Measurements from ENCODE around the gene MSMP.

MSMP gene

GRCh38 chr9:35754264-35754663, at the start of gene MSMP:
TSS of gene MSMP (minus strand) at chr9:35754276. CDS start at chr9:35754129, 147 bp downstream.
- Histone ChIP-seq H3K4me1 (ENCODE audit: insufficient read depth, low read length) (peaks cover 7% of the 10 kb centered on the region), H3K9ac (ENCODE audit: low read depth, low read length) (no peak within 1 kb of the TSS), H3K36me3 (ENCODE audit: insufficient read depth, low read length) (no peaks in the 10 kb centered on the region; the same call in 1 of the 2 replicates), H3K9me3 (ENCODE audit: control insufficient read depth, insufficient read depth, low read length) (no peaks in the 10 kb centered on the region)

- Histone ChIP-seq H3K36me3 (ENCODE audit: insufficient read depth, low read length) (no peaks in the 10 kb centered on the region), H3K9me3 (ENCODE audit: control insufficient read depth, insufficient read depth, low read length) (no peaks in the 10 kb centered on the region), H3K9ac (ENCODE audit: low read depth, low read length) (no peak overlapping the region), H3K4me1 (ENCODE audit: insufficient read depth, low read length) (peaks cover 9% of the 10 kb centered on the region; the same call in 1 of the 2 replicates)
These were observed 47.5 kb upstream of the MSMP start for GRCh38 chr9:35801328-35802128.

- Histone ChIP-seq H3K36me3 (ENCODE audit: insufficient read depth, low read length) (no peaks in the 10 kb centered on the region), H3K9me3 (ENCODE audit: control insufficient read depth, insufficient read depth, low read length) (no peaks in the 10 kb centered on the region)
These were observed 46.5 kb upstream of the MSMP start for GRCh38 chr9:35800530-35800929.

GRCh38 chr9:35798658-35799374, 44.7 kb upstream of the MSMP start:
- Histone ChIP-seq H3K4me1 (ENCODE audit: insufficient read depth, low read length) (peaks cover 12% of the 10 kb centered on the region; the same call in 1 of the 2 replicates), H3K9ac (ENCODE audit: low read depth, low read length) (no peak overlapping the region), H3K9me3 (ENCODE audit: control insufficient read depth, insufficient read depth, low read length) (no peaks in the 10 kb centered on the region), H3K36me3 (ENCODE audit: insufficient read depth, low read length) (no peaks in the 10 kb centered on the region)

More at GRCh38 chr9:35800530-35800929, 46.5 kb upstream of the MSMP start:
- Histone ChIP-seq H3K9ac (ENCODE audit: low read depth, low read length) (no peak overlapping the region), H3K4me1 (ENCODE audit: insufficient read depth, low read length) (peaks cover 12% of the 10 kb centered on the region; the same call in 1 of the 2 replicates)

- Histone ChIP-seq H3K9me3 (ENCODE audit: control insufficient read depth, insufficient read depth, low read length) (no peaks in the 10 kb centered on the region), H3K9ac (ENCODE audit: low read depth, low read length) (no peak overlapping the region), H3K4me1 (ENCODE audit: insufficient read depth, low read length) (peaks cover 15% of the 10 kb centered on the region)
These were observed 43.4 kb upstream of the MSMP start for GRCh38 chr9:35797311-35798109.

GRCh38 chr9:35795695-35796094, 41.6 kb upstream of the MSMP start:
- Histone ChIP-seq H3K9me3 (ENCODE audit: control insufficient read depth, insufficient read depth, low read length) (no peaks in the 10 kb centered on the region), H3K4me1 (ENCODE audit: insufficient read depth, low read length) (peaks cover 15% of the 10 kb centered on the region), H3K9ac (ENCODE audit: low read depth, low read length) (no peak overlapping the region), H3K36me3 (ENCODE audit: insufficient read depth, low read length) (no peaks in the 10 kb centered on the region)

More at GRCh38 chr9:35797311-35798109, 43.4 kb upstream of the MSMP start:
- no peaks in the 10 kb centered on the region for H3K36me3 ChIP-seq (ENCODE audit: insufficient read depth, low read length)

GRCh38 chr9:35793461-35793860, 39.4 kb upstream of the MSMP start:
- H3K9me3 ChIP-seq (ENCODE audit: control insufficient read depth, insufficient read depth, low read length), result no peaks in the 10 kb centered on the region
- no peaks in the 10 kb centered on the region for H3K36me3 ChIP-seq (ENCODE audit: insufficient read depth, low read length)
- no peak overlapping the region for H3K9ac ChIP-seq (ENCODE audit: low read depth, low read length)
- peaks cover 10% of the 10 kb centered on the region for H3K4me1 ChIP-seq (ENCODE audit: insufficient read depth, low read length)

GRCh38 chr9:35792826-35793225, 38.8 kb upstream of the MSMP start:
- H3K4me1 ChIP-seq (ENCODE audit: insufficient read depth, low read length), result peaks cover 10% of the 10 kb centered on the region
- no peaks in the 10 kb centered on the region for H3K9me3 ChIP-seq (ENCODE audit: control insufficient read depth, insufficient read depth, low read length)

GRCh38 chr9:35792024-35792813, 38.1 kb upstream of the MSMP start:
- Histone ChIP-seq H3K9ac (ENCODE audit: low read depth, low read length) (peak overlapping the region; percentile 9; the same call in 1 of the 2 replicates), H3K36me3 (ENCODE audit: insufficient read depth, low read length) (no peaks in the 10 kb centered on the region), H3K9me3 (ENCODE audit: control insufficient read depth, insufficient read depth, low read length) (no peaks in the 10 kb centered on the region), H3K4me1 (ENCODE audit: insufficient read depth, low read length) (peaks cover 10% of the 10 kb centered on the region)

More at GRCh38 chr9:35792826-35793225, 38.8 kb upstream of the MSMP start:
- no peaks in the 10 kb centered on the region for H3K36me3 ChIP-seq (ENCODE audit: insufficient read depth, low read length)
- H3K9ac ChIP-seq (ENCODE audit: low read depth, low read length), result no peak overlapping the region

- Histone ChIP-seq H3K36me3 (ENCODE audit: insufficient read depth, low read length) (no peaks in the 10 kb centered on the region), H3K9me3 (ENCODE audit: control insufficient read depth, insufficient read depth, low read length) (no peaks in the 10 kb centered on the region), H3K4me1 (ENCODE audit: insufficient read depth, low read length) (peaks cover 5% of the 10 kb centered on the region; the same call in 1 of the 2 replicates), H3K9ac (ENCODE audit: low read depth, low read length) (peak within 1 kb of the TSS; percentile 62)
These were observed 37.3 kb upstream of the MSMP start, which contains the start of gene NPR2 for GRCh38 chr9:35791297-35791921. TSS of gene NPR2 (plus strand) at chr9:35791591. CDS start at chr9:35792409, 818 bp downstream.

GRCh38 chr9:35790385-35791296, 36.6 kb upstream of the MSMP start:
- peak overlapping the region; percentile 38 for H3K9ac ChIP-seq (ENCODE audit: low read depth, low read length)
- peaks cover 4% of the 10 kb centered on the region; the same call in 1 of the 2 replicates for H3K4me1 ChIP-seq (ENCODE audit: insufficient read depth, low read length)
- no peaks in the 10 kb centered on the region for H3K36me3 ChIP-seq (ENCODE audit: insufficient read depth, low read length)
- H3K9me3 ChIP-seq (ENCODE audit: control insufficient read depth, insufficient read depth, low read length), result no peaks in the 10 kb centered on the region

- H3K9me3 ChIP-seq (ENCODE audit: control insufficient read depth, insufficient read depth, low read length), result no peaks in the 10 kb centered on the region; the same call in 1 of the 2 replicates
- H3K9ac ChIP-seq (ENCODE audit: low read depth, low read length), result no peak overlapping the region
- H3K4me1 ChIP-seq (ENCODE audit: insufficient read depth, low read length), result peaks cover 4% of the 10 kb centered on the region; the same call in 1 of the 2 replicates
- H3K36me3 ChIP-seq (ENCODE audit: insufficient read depth, low read length), result no peaks in the 10 kb centered on the region
These were observed 35.9 kb upstream of the MSMP start for GRCh38 chr9:35790025-35790384.
